ENCODE measurements around the gene OR7G2. TPM values are rescaled to one million over a fixed set of nuclear protein-coding genes. Genes with fewer than 3 reads are reported as not detected.

The OR7G2 gene
- total and polyA plus RNA-seq, 7 donors, result not detected

GRCh38 chr19:9140159-9140874 lies 33.0 kb upstream of the OR7G2 start, which contains the start of gene ZNF317:
Gene ZNF317 (plus strand): TSS chr19:9140397. CDS start chr19:9156017, 15,620 bp downstream.
- Histone ChIP-seq H3K27ac (peak within 1 kb of the TSS; percentile 93), H3K36me3 (ENCODE audit: insufficient read depth in 1 of 2, low read depth in 1 of 2) (peaks cover 0 to 7% of the 10 kb centered on the region in 2 donors), H3K4me3 (peak within 1 kb of the TSS; percentile 85), H3K9me3 (peaks cover 15% of the 10 kb centered on the region), H3K4me1 (peaks cover 24% of the 10 kb centered on the region), H3K27me3 (ENCODE audit: insufficient read depth in 3 of 3, low read length in 2 of 3) (no peaks in the 10 kb centered on the region)
- DNase-seq (peak; percentile 89 to 95), ATAC-seq (peak; percentile 97 to 100 (median 98))
- WGBS, 3 donors, result 0 to 1% (median 1%) methylated on average over 43 of the region's 43 CpGs
- TF ChIP-seq CTCF (IDR thresholded peaks at IDR 0.05), result no peak
- intact Hi-C loops (cut with DNase I), result loop anchor here in 1 of 2 donors (1.0 kb wide), 1 partner anchor 656 kb away; no protein-coding TSS in a partner anchor

GRCh38 chr19:9139609-9140158 lies 32.4 kb upstream of the OR7G2 start:
- H3K36me3 ChIP-seq (ENCODE audit: insufficient read depth in 1 of 2, low read depth in 1 of 2), result peaks cover 0 to 7% of the 10 kb centered on the region in 2 donors
- peak overlapping the region; percentile 85 for H3K4me3 ChIP-seq
- no peaks in the 10 kb centered on the region for H3K27me3 ChIP-seq (ENCODE audit: insufficient read depth in 3 of 3, low read length in 2 of 3)
- 30 to 34% (median 31%) methylated on average over 8 of the region's 8 CpGs for WGBS, 3 donors
- no peak for TF ChIP-seq CTCF (IDR thresholded peaks at IDR 0.05)
- H3K9me3 ChIP-seq, result peaks cover 8% of the 10 kb centered on the region
- H3K27ac ChIP-seq, result peak overlapping the region; percentile 93
- peak in 1 of 4 donors; percentile 22 for ATAC-seq
- peaks cover 24% of the 10 kb centered on the region for H3K4me1 ChIP-seq
- no peak for DNase-seq
- intact Hi-C loops (cut with DNase I), result loop anchor here (1.0 to 10.0 kb wide), 5 partner anchors 68 to 658 kb away; partner anchors contain the start of genes ZNF121 (in 1 of the 2) and ZNF426 (in 1 of the 2)

DNA sequence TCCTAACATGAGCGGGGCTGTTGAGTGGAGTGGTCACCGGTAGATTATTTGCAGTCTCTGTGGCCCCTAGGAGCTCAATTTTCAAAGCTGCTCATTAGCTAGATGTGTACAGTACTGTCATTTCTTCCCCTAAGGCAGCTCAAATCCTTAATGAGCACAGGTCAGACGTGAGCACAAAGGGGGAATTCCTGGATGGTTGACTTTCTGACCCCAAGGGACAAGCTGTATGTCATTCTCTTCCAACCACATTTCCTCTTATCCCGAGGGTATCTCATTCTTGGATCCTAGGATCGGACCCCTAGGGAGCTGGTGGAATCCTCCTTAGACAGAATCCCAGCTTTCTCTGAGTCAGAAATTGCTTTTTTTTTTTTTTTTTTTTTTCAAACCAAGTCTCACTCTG lies 25.1 kb upstream of the OR7G2 start:
- intact Hi-C loops (cut with DNase I), result loop anchor here in 1 of 2 donors (10.0 kb wide), 1 partner anchor 452 kb away; the partner anchor contains the start of gene ZNF121
- ATAC-seq, result no peak
- DNase-seq, result no peak
- H3K4me3 ChIP-seq, result no peak overlapping the region
- peaks cover 0 to 16% (median 4%) of the 10 kb centered on the region in 3 donors for H3K27me3 ChIP-seq (ENCODE audit: insufficient read depth in 3 of 3, low read length in 2 of 3)
- WGBS, 3 donors, result 50 to 53% (median 52%) methylated on average over 5 of the region's 5 CpGs
- H3K36me3 ChIP-seq (ENCODE audit: insufficient read depth in 1 of 2, low read depth in 1 of 2), result no peaks in the 10 kb centered on the region
- TF ChIP-seq CTCF (IDR thresholded peaks at IDR 0.05), result no peak
- no peaks in the 10 kb centered on the region for H3K4me1 ChIP-seq
- no peaks in the 10 kb centered on the region for H3K9me3 ChIP-seq
- no peak overlapping the region for H3K27ac ChIP-seq

GRCh38 chr19:9130965-9131364 lies 23.7 kb upstream of the OR7G2 start:
- Histone ChIP-seq H3K4me3 (no peak overlapping the region), H3K9me3 (no peaks in the 10 kb centered on the region), H3K27me3 (ENCODE audit: insufficient read depth in 3 of 3, low read length in 2 of 3) (peaks cover under 1 to 16% (median 5%) of the 10 kb centered on the region in 3 donors), H3K4me1 (no peaks in the 10 kb centered on the region), H3K36me3 (ENCODE audit: insufficient read depth in 1 of 2, low read depth in 1 of 2) (no peaks in the 10 kb centered on the region), H3K27ac (no peak overlapping the region)
- intact Hi-C loops (cut with DNase I), result loop anchor here in 1 of 2 donors (10.0 kb wide), 1 partner anchor 454 kb away; the partner anchor contains the start of gene ZNF121
- no peak for TF ChIP-seq CTCF (IDR thresholded peaks at IDR 0.05)
- WGBS, 3 donors, result 41 to 65% (median 49%) methylated on average over 1 of the region's 1 CpG
- ATAC-seq (no peak), DNase-seq (no peak)
